GM10266 (cell line): ENCODE measurements around the gene ICAM2.

Experiments
- DNase-seq: peaks from one replicate; pipeline ENCODE4 v3.0.0; 2012; ENCODE audit errors: extremely low spot score
- TF ChIP-seq, protein P1 (sequence below): IDR thresholded peaks from 2 replicates; pipeline ENCODE4 v1.5.1; 2012; ENCODE audit warnings: mild to moderate bottlenecking, low read depth; ENCODE audit not compliant: control insufficient read depth, insufficient read depth; ENCODE audit errors: missing control alignments

Gene ICAM2

DNA sequence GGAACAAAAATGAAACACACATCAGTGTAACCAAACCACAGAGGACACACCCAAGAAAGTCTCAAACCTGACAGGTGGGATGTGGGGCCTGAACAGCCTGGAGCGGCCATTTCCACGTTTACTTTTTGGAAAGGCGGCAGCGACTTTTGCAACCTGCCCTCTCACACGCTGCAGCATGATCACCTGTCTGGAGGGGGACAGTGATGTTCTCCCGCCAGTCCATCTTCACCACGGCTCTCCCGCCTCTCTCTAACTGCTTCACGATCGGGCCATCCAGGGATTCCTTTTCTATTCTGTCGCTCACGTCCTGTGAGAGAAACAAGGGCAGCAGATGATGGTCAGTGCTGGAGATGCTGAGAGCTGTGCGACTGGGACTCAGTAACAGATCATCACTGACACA lies 24.7 kb upstream of the ICAM2 start:
- TF ChIP-seq, protein P1, sequence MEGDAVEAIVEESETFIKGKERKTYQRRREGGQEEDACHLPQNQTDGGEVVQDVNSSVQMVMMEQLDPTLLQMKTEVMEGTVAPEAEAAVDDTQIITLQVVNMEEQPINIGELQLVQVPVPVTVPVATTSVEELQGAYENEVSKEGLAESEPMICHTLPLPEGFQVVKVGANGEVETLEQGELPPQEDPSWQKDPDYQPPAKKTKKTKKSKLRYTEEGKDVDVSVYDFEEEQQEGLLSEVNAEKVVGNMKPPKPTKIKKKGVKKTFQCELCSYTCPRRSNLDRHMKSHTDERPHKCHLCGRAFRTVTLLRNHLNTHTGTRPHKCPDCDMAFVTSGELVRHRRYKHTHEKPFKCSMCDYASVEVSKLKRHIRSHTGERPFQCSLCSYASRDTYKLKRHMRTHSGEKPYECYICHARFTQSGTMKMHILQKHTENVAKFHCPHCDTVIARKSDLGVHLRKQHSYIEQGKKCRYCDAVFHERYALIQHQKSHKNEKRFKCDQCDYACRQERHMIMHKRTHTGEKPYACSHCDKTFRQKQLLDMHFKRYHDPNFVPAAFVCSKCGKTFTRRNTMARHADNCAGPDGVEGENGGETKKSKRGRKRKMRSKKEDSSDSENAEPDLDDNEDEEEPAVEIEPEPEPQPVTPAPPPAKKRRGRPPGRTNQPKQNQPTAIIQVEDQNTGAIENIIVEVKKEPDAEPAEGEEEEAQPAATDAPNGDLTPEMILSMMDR, result no peak

DNA sequence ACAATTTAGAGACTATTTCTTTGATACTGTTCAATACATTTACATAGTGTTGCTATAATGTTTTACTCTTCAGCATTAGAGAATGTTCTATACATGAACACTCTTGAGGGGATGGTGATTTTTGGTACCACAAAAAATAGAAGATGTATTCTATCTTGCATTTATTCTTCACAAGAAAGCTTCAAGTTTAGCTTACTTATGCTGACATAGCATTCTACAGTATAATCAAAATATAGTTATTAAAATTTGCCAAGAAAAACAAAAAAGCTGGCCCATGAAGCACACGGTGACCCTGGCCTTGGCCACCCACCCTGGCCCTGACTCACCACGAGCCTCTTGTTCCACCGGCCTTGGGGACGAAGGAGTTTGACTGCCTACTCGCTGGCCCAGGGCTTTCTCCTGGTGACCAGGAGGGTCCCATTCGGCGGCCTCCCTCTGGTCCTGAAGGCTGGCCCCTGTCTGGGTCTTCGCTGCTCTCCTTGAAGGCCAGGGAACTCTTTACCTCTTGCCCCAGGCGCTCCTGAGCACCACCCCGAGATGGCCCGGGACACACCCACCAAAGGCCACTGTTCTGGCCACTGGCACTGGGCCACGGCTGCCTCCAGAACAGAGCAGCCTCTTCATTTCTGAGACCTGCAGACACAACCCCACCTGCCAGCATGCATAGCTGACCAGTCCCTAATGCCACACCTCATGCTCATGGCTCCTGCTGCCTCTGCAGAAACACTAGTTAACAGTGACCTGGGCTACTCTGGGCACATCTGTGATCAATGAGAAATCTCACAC lies 22.5 kb upstream of the ICAM2 start:
- no peak for DNase-seq
- TF ChIP-seq, protein P1, result no peak

More for the DNA sequence above, 24.7 kb upstream of the ICAM2 start:
- no peak for DNase-seq

DNA sequence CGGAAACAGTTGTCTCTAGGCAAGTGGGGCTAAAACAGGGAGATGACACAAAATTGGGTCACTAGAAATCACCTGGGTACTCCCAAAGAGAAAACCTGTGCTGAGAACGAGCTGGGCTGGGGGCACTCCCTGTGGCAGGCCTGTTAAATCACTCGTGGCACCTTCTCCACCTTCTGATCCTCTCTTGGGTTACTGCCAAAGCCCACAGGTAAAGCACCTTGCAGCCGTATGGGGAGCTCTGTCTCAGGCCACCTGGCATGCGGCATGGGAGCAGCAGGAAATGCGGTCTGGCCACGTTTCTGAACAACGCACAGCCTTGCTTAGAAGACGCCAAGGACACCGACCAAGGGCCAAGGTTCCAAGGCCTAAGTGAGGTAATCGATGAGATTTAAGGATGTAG lies 21.5 kb upstream of the ICAM2 start:
- TF ChIP-seq, protein P1, result no peak
- no peak for DNase-seq

- DNase-seq, result no peak
- TF ChIP-seq, protein P1, result no peak
Observed at GRCh38 chr17:64040206-64040605, 19.8 kb upstream of the ICAM2 start.

- TF ChIP-seq, protein P1, result no peak
Observed at GRCh38 chr17:64039106-64039400, 18.6 kb upstream of the ICAM2 start.

GRCh38 chr17:64038331-64039105 lies 18.1 kb upstream of the ICAM2 start:
- no peak for DNase-seq
- TF ChIP-seq, protein P1, result no peak

More at GRCh38 chr17:64039106-64039400, 18.6 kb upstream of the ICAM2 start:
- DNase-seq, result no peak

- TF ChIP-seq, protein P1, result no peak
- DNase-seq, result no peak
Observed at GRCh38 chr17:64037802-64038201, 17.4 kb upstream of the ICAM2 start.
